Stomach (tissue), 9 donors: ENCODE results near the gene FHOD3. TPM values are rescaled to one million over a fixed set of nuclear protein-coding genes. Genes with fewer than 3 reads are reported as not detected.

Source experiments
- DNase-seq, 2 donors: peaks; one replicate each; pipeline versions ENCODE4 v3.0.0 to v3.0.0-alpha.2; 2013 to 2019
- H3K27ac ChIP-seq, 5 donors: fragments of 200-600 bp in 4 of 5; sonication (generic) in 4 of 5; one replicate each; pipeline ENCODE4 v1.5.1; 2013 to 2019; ENCODE audit warnings: mild to moderate bottlenecking in 1 of 5, moderate library complexity in 1 of 5
- H3K27me3 ChIP-seq, 3 donors: fragments of 200-600 bp; sonication (generic); one replicate each; pipeline ENCODE4 v1.5.1; 2017 to 2019; ENCODE audit warnings: mixed run types in 1 of 3
- H3K36me3 ChIP-seq, 4 donors: fragments of 200-600 bp; sonication (generic); 1 replicate in 3 of 4; 2 replicates in 1 of 4; pipeline ENCODE4 v1.5.1; 2016 to 2019
- H3K4me1 ChIP-seq, 4 donors: fragments of 200-600 bp; sonication (generic); one replicate each; pipeline ENCODE4 v1.5.1; 2016 to 2019
- H3K4me3 ChIP-seq, 4 donors: fragments of 200-600 bp; sonication (generic) in 3 of 4; one replicate each; pipeline ENCODE4 v1.5.1; 2016 to 2019; ENCODE audit warnings: mild to moderate bottlenecking in 1 of 4
- H3K9me3 ChIP-seq, 4 donors: fragments of 200-600 bp; sonication (generic); one replicate each; pipeline ENCODE4 v1.5.1; 2016 to 2019
- CTCF ChIP-seq, 7 experiments: fragments of 450-650 bp in 4 of 7; fragments of 200-600 bp in 3 of 7; sonication (generic) in 3 of 7; IDR thresholded peaks; one replicate each; pipeline ENCODE4 v1.5.1; 2016 to 2019; ENCODE audit warnings: antibody characterized with exemption in 7 of 7, control low read depth in 2 of 7, mild to moderate bottlenecking in 1 of 7
- EP300 ChIP-seq: sonication (generic); formaldehyde crosslinking; IDR thresholded peaks from one replicate; pipeline ENCODE4 v1.6.1; 2017; ENCODE audit warnings: antibody characterized with exemption
- POLR2A ChIP-seq, 4 donors: fragments of 450-650 bp; IDR thresholded peaks; one replicate each; pipeline ENCODE4 v1.6.1; 2016; ENCODE audit warnings: antibody characterized with exemption in 4 of 4, control low read depth in 2 of 4, mild to moderate bottlenecking in 1 of 4, moderate library complexity in 1 of 4
- POLR2AphosphoS5 ChIP-seq, 3 donors: sonication (generic); formaldehyde crosslinking; IDR thresholded peaks; one replicate each; pipeline ENCODE4 v1.6.1; 2016; ENCODE audit warnings: antibody characterized with exemption in 3 of 3
- WGBS, 5 donors: extraction: QIAGEN DNeasy Blood & Tissue Kit in 3 of 5; methylation state at CpG; one replicate each; pipeline versions ENCODE4 v1.1.5 to v1.1.7; 2013 to 2018; 5-methylcytosine and 5-hydroxymethylcytosine counted together
- intact Hi-C: fragments of 100-400 bp; cut with DNase I; formaldehyde crosslinking; loops from one replicate; pipeline ENCODE4 v1.15.1; 2023; ENCODE audit warnings: low total_unique reads
- polyA plus RNA-seq, 3 donors: library from polyadenylated mRNA; stranded (reverse); fragments of 200-250 nt; gene quantifications; one replicate each; pipeline ENCODE4 v1.2.3, GENCODE V29; 2013
- total RNA-seq, 5 donors: library from RNA; depleted of rRNA; stranded (reverse); fragments of >200 nt; gene quantifications; one replicate each; pipeline versions ENCODE4 v1.1.0 to v1.2.3, GENCODE V29; 2014 to 2016
- donor health status: healthy with polysubstance abuse.
- donor health status: Bipolar disorder and iron deficiency.
- donor health status: healthy.

The FHOD3 gene
- total and polyA plus RNA-seq, 8 donors: under 0.01 to 9.1 (median 4.6) TPM

- Histone ChIP-seq H3K4me3 (no peak overlapping the region), H3K27me3 (no peaks in the 10 kb centered on the region), H3K36me3 (no peaks in the 10 kb centered on the region), H3K9me3 (no peaks in the 10 kb centered on the region), H3K27ac (no peak overlapping the region), H3K4me1 (no peaks in the 10 kb centered on the region)
- TF ChIP-seq POLR2AphosphoS5 (IDR thresholded peaks at IDR 0.05): no peak
- TF ChIP-seq CTCF (IDR thresholded peaks at IDR 0.05): no peak
- TF ChIP-seq EP300: no peak
- DNase-seq: no peak
- intact Hi-C loops: no loop called here
- WGBS, 5 donors: 60 to 97% (median 88%) methylated on average over 1 of the region's 1 CpG
These were observed 160.2 kb downstream of the FHOD3 start for GRCh38 chr18:36457683-36458082.

- no peak overlapping the region for H3K4me3 ChIP-seq
- H3K9me3 ChIP-seq: no peaks in the 10 kb centered on the region
- no peaks in the 10 kb centered on the region for H3K36me3 ChIP-seq
- intact Hi-C loops: no loop called here
- DNase-seq: no peak
- no peak overlapping the region for H3K27ac ChIP-seq
- H3K27me3 ChIP-seq: no peaks in the 10 kb centered on the region
- WGBS, 5 donors: 67 to 94% (median 89%) methylated on average over 1 of the region's 1 CpG
- no peaks in the 10 kb centered on the region for H3K4me1 ChIP-seq
- TF ChIP-seq POLR2A (IDR thresholded peaks at IDR 0.05) (no peak), EP300 (no peak), POLR2AphosphoS5 (IDR thresholded peaks at IDR 0.05) (no peak), CTCF (IDR thresholded peaks at IDR 0.05) (no peak)
These were observed 160.8 kb downstream of the FHOD3 start for GRCh38 chr18:36458306-36458705.

- Histone ChIP-seq H3K4me1 (no peaks in the 10 kb centered on the region), H3K36me3 (no peaks in the 10 kb centered on the region), H3K4me3 (no peak overlapping the region), H3K9me3 (no peaks in the 10 kb centered on the region), H3K27ac (no peak overlapping the region), H3K27me3 (no peaks in the 10 kb centered on the region)
- intact Hi-C loops: no loop called here
- no peak for DNase-seq
- TF ChIP-seq POLR2AphosphoS5 (IDR thresholded peaks at IDR 0.05): no peak
- no peak for TF ChIP-seq EP300
- TF ChIP-seq CTCF (IDR thresholded peaks at IDR 0.05): no peak
- no peak for TF ChIP-seq POLR2A (IDR thresholded peaks at IDR 0.05)
- WGBS, 5 donors: 73 to 86% (median 78%) methylated on average over 4 of the region's 4 CpGs
These were observed 161.7 kb downstream of the FHOD3 start for GRCh38 chr18:36459203-36459602.

- no peak overlapping the region for H3K27ac ChIP-seq
- H3K4me3 ChIP-seq: no peak overlapping the region
- no peaks in the 10 kb centered on the region for H3K9me3 ChIP-seq
- WGBS, 5 donors: 42 to 75% (median 65%) methylated on average over 3 of the region's 3 CpGs
- intact Hi-C loops: no loop called here
- H3K4me1 ChIP-seq: no peaks in the 10 kb centered on the region
- H3K27me3 ChIP-seq: no peaks in the 10 kb centered on the region
- no peak for DNase-seq
- no peaks in the 10 kb centered on the region for H3K36me3 ChIP-seq
- no peak for TF ChIP-seq POLR2AphosphoS5 (IDR thresholded peaks at IDR 0.05)
- no peak for TF ChIP-seq POLR2A (IDR thresholded peaks at IDR 0.05)
- no peak for TF ChIP-seq EP300
- TF ChIP-seq CTCF (IDR thresholded peaks at IDR 0.05): no peak
These were observed 162.3 kb downstream of the FHOD3 start for GRCh38 chr18:36459786-36460185.
